Kidney glomerular epithelial cell (primary cell): ENCODE data around the gene GRXCR2.
"Not testable (repeated sequence)": the region's sequence is repeated elsewhere in the genome, so short reads cannot be mapped to it uniquely, and the experiment has no call there.

Experiments used
- DNase-seq: peaks from one replicate; lab custom pipeline; 2025; lab: John Stamatoyannopoulos, UW

The GRXCR2 gene

DNA sequence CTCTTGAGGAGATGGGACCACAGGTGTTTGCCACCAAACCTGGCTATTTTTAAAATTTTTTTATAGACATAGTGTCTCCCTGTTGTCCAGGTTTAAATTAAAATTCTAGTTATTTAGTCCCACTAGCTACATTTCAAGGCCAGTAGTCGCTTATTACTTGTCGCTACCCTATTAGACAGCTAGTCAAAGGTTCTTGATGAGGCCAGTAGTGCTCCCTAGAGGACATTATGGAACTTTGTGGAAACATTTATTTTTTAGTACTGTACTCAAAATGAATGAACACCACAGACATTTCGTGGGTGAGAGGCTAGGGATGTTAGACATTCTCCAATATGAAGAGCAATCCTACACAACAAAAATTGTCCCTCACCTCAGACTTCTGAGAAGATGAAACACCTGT is 14.4 kb upstream of the GRXCR2 start:
- no peak for DNase-seq

DNA sequence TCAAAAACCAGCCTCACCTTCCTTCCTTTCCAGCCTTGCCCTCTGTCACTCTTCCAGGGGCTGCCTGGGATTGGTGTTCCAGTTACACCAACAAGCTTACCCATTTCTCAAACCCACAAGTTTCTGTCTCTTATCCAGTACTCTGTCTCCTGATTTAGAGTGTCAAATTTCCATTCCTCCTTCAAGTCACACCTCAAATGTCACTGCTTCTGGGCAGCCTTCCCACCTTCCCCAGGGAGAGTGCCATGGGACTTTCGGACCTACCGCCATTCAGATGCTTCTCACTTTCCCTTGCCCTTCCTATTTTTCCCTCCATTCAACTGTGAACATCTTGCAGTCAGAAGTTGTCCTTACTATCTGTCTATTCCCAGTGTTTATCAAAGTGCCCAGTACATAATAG is 2.0 kb upstream of the GRXCR2 start:
- no peak for DNase-seq

DNA sequence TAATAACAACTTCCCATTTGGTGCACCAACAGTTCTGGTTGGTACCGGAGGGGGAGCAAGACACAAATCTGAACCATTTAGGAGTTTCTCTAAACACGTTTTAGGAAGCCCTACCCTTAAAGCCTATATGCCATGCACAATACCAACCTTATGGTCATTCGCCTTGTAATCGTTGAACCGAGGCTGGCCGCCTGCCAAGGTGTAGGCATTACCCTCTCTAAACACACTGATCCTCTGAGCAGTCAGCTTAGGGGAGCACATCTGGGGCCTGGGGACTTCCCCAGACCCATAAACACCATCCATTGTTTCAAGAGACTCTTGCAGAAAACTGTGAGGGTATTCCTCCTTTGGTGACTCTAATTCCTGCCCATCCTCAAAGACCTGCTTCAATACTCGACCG is 328 bp downstream of the GRXCR2 start:
- no peak for DNase-seq

DNA sequence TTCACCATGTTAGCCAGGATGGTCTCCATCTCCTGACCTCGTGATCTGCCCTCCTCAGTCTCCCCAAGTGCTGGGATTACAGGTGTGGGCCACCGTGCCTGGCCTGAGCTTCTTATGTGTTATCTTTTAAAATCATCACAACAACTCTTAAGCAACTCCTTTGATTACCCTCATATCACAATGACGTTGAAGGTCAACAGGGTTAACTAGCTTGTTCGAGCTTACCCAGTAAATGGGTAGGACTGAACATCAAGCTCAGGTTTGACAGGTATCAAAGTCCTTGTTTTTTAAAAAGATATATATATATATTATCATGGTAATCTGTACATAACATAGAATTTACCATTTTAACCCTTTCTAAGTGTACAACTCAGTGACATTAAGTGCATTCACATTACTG is 3.1 kb downstream of the GRXCR2 start:
- no peak for DNase-seq

DNA sequence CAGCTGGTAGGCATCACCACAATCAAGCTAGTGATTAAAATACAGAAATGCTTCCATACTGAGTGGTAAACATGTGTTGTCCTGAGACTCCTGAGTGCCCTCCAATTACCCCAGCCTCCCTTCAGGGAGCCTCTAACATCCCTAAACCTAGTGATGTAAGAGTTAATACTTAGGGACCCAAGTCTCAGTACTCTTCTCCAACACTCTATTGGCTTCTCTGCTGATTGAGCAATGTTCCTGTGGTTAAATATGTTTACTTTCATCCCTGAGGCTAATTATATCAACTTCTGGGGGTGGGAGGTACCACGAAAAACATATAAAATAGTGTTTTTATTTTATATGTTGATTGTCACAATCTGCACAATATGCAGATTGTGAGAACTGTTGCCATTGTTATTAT is 5.0 kb downstream of the GRXCR2 start:
- DNase-seq = no peak

DNA sequence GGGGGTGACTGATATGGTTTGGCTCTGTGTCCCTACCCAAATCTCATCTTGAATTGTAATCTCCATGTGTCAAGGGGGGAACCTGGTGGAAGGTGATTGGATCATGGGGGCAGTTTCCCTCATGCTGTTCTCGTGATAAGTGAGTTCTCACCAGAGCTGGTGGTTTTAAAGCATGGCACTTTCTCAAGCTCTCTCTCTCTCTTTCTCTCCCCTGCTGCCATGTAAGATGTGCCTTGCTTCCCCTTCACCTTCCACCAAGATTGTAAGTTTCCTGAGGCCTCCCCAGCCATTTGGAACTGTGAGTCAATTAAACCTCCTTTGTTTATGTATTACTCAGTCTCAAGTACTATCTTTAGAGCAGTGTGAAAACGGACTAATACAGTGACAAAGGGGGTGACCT is 8.4 kb downstream of the GRXCR2 start:
- DNase-seq = not testable (repeated sequence)

DNA sequence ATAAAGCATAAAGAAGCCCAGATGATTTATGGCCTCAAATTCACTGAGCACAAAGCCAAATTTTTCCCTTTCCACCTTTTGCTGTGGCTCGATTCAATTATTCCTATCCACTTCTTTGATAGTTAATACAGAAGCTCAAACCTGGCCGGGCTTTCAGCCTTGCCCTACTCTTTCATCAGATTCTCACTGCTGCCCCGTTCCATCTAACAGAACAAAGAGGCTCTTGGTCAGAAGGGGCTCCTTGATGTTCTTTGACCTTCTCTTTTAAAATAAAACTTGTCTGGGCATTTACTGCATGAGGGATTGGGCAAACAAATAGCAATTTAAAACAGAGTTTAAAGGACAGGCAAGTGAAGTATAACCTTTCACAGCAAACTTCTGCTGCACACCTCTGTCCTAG is 9.8 kb downstream of the GRXCR2 start:
- no peak for DNase-seq

DNA sequence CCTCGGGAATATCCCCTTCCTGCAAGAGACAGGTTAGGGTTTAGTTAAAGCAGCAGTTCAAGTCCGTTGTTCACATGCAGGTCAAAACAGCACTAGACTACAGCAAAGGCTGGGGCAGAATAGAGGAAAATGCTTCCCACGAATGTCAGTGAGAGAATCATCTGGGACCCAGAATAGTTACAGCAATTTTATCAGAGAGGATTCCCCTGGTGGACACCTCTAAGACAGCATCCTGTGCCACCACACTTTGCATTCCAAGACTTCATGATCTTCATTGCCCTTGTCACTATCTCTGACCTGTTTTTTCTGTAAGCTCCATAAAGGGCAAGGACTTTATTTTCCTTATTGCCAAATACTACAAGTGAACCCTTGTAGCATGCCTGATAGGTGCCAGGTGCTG is 12.9 kb downstream of the GRXCR2 start:
- DNase-seq = no peak

DNA sequence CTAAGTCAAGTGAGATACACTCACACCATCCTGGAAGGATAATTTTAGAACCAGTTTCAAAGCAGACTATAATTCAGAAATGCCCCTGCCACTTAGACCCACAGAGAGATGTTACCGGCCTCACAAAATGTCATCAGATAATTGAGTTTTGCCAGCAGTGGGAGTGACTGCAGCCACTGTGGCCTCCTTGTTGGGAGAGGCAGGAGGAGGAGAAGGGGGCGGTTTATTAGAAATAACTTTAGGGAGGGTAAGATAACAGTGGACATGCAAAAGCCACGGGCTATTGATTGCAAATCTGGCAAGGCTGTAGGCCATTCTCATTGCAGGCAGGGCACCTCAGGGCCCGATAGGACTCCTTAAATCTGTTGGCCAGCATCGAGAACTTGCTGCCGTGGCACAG is 13.4 kb downstream of the GRXCR2 start:
- no peak for DNase-seq

DNA sequence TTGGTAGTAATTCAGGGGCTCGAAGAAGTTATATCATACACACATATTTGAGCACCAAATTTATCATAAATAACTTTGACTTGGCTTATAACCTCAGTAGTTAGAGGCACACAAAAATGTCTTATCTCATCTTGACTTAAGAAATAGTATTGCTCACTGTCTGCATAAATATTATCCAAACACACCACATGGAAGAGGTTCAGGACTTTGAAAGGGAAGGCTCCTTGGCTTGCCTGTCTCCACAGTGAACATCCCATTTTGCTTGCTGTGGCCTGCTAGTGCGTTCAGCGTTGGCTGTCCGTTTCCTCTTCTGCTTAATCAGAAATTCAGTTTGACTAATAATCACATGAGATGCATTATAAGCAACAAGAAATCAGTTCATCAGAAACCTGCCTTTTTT is 13.9 kb downstream of the GRXCR2 start:
- DNase-seq = peak; percentile 29

DNA sequence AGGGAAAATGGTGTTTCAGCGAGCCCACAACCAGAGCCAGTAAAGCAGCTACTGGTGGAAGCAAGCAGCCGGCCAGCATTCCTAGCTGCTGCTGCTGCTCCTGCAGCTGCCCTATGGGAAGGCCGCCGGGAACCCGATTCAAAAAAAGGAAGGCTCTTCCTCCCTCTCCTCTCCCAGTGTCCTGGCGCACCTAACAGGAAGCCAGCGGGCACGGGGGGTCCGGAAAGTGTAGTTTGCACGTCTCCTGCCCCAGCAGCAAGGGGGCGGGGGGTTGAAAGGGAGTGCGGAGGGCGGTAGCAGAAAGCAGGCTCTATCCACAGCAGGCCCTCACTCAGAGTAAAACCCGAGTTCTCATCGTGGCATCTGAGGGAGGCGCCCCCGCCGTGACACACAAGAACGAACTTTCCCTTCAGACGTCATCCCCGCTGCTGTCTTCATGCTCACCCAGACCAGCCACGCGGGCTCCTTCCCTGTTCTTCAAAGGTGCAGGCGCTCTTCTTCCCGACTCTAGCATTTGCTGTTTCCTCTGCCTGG is 16.5 kb downstream of the GRXCR2 start:
- DNase-seq = peak; percentile 62

DNA sequence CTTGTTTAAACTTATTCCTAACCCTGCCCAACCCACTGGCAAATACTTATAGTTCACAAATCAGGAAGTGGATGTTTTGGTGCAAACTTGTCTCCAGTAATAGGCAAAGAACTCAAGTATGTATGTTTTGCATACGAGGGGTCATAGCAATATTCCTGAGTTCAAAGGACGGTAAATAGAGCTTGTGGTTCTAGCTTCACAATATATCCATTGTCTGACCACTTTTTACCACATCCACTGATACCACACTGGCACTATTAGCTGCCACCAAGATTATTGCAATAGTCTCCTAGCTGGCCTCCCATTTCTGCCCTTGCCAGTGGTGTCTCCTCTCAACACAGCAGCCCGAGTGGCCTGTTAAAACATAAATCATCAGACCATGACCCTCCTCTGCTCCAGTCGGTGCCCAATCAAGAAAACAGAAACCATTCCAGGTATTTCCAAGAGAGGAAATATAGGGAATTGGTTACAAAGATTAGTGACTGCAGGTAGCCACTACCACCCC is 17.0 kb downstream of the GRXCR2 start:
- no peak for DNase-seq

DNA sequence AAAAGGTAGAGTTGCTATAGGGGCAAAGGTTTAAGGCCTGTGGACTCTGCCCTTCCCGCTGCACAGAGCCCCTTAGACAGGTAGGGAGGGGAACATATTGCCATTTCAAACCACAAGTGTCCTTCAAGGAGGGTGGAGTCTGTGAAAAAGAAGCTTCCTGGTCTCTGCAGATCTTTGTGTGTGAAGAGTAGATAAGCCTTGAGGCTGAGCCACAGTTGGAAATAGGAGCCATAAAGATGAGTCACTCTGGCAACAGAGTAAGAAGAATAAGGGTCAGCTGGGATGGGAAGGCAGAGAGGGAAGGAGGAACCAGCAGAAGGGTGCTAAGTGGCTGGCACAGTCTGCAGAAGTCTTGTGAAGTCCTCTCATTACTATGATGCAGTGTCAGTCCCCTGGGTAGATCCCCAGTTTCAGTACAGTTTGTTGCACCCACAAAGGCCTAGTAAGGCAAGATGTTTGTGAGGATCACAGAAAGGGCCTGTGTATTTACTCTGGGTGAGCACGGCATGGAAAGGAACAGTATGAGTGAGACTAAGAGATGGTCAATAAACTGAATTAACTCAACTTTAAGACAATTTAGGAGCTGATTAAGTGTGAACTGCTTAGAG is 18.1 kb downstream of the GRXCR2 start:
- DNase-seq = peak; percentile 64

DNA sequence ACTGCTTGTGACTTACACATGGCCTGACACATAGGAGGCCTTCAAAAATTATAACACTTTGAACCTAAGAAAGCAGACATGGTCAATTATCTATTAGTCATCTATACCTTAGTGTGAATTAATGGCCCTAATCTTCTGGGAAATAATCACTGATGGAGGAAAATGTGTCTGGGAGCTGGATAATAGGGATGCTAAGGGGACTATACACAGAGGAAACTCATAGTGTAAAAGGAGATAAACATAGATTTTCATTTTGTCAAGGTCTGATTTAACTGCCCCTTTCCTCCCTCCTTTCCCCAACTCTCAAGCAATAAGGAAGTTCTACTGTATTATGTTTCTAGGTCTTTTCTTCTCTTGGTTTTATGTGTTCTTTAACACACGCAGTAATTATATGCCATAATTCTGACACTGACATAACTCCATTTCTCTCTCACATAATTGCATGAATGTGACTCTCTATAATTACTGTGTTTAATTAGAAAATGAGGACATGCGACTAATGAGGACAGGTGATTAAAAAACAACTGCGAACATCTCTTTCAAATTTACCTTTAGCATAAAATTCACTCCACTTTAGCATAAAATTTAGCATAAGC is 18.9 kb downstream of the GRXCR2 start:
- DNase-seq = no peak

DNA sequence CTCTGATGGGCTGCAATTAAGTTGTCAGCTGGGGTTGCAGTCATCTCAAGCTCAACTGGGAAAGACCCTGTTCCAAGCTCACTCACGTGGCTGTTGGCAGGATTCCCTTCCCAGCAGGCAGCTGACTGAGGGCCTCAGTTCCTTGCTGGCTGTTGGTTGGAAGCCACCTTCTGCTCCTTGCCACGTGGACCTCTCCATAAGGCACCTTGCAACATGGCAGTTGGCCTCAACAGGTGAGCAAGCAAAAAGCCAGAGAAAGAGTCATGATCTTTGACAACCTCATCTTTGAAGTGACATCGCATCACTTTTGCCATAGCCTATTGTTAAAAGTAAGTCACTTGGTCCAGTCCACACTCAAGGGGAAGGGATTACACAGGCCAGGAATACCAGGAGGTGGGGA is 19.8 kb downstream of the GRXCR2 start:
- no peak for DNase-seq

DNA sequence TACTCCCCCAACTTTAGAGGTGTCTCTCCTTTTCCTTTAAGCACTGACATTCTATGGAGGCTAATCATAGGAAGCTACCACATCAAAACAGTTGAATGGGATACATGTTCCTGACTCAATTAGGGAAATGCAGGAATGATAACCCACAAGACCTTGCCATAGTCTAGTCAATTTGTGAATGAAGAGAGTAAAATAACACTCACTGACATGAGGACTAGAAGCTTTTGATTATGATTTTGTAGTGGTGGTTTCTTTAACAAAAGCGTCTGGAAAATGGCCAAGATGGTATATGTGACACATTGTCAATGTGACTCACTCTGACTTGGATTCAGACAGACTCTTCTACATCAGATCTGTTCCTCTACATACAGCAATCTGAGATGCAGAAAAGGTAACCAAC is 24.0 kb downstream of the GRXCR2 start:
- no peak for DNase-seq

DNA sequence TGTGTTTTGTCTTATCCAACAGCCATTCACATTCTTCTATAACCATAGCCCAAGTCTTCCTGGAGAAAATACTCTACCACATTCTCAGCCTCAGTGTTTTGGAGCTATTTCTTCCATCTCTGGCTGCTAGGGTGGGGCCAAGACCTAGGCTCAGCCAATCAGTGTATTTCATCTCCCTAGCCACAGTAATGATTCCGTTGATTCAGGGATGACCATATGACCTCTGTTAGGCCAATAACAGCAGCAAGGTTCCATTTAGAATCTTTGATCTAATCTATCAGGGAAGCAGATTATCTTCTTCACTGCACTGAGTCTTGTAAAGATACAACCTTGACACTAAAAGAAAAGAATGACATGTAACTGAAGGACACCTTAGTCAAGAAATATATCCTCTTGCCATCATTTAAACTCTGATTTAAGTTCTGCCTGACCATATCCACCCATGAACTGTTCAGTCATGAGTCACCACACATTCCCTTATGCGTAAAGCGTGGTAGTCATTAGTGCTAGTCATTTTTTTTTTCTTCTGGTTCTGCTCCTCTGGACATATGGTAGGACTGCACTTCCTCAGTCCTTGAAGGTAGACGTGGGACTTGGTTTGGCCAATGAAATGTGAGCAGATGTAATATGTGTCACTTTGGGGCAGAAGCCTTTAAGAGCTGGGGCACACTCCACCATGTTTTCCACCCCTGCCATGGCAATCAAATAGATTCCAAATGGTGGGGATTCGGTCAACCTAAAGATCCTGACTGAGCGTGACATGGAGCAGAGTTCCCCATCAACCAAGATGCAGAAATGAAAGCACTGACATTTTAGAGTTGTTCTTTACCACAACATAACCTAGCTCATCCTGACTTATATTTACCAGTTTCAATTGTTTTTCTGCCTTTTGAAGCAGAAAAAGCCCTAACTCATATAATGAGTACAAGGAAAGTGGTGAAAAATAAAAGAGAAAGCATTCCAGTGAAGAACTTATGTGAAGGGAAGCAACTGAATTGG is 25.0 kb downstream of the GRXCR2 start:
- peak; percentile 34 for DNase-seq

DNA sequence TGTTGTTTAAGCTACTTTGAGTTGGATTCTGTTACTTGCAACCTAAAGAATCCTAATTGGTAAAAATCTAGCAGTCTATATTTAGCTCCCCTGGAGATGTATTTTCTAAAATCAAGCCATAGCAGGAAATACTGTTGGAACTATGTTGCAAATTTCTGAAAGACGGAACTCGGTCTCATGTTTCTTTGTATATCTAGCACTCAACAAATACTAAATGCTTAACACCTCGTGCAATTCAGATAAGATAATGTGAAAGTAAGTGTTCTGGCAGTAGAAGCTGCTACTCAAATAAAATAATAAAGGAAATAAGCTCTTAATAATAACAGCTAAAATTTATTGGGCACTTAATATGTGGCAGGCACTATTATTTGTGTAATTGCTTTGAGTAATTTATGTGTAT is 26.7 kb downstream of the GRXCR2 start:
- no peak for DNase-seq

DNA sequence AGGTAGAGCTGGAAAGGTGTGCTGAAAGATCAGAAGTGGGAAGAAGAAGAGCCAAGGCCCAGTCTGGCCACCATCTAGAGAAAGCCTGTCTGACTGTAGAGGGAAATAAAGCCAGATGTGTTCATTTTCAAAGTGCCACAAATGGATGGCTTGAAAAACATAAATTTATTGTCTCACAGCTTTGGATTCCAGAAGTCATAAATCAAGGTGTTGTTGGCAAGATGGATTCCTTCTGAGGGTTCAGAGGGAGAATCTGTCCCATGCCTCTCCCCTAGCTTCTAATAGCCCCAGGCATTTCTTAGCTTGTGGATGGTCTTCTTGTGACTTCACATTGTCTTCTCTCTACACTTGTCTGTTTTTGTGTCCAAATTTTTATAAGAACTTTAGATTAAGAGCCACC is 31.5 kb downstream of the GRXCR2 start:
- no peak for DNase-seq

DNA sequence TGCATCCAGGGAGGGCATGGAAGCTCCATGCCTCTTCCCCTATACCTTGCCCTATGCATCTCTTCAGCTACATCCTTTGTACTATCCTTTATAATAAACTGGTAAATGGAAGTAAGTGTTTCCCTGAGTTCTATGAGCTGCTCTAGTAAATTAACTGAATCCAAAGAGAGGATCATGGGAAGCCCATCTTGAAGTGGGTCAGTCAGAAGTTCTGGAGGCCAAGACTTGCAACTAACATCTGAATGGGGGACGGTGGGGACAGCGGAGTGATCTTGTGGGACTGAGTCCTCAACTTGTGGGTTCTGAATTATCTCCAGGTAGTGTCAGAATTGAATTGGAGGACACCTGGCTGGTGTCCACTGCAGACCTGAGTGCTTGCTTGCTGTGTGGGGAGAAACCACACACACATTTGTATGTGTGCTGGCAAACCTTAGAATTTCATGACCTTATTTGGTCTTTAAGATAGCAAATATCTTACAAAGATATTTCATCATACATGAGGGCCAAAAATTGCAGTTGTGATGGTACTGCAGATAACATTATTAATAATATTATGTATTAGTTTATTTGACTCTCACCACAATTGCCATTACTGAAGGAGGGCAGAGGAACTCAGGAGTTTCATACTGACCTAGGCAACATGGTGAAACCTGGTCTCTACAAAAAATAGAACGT is 32.2 kb downstream of the GRXCR2 start:
- no peak for DNase-seq

DNA sequence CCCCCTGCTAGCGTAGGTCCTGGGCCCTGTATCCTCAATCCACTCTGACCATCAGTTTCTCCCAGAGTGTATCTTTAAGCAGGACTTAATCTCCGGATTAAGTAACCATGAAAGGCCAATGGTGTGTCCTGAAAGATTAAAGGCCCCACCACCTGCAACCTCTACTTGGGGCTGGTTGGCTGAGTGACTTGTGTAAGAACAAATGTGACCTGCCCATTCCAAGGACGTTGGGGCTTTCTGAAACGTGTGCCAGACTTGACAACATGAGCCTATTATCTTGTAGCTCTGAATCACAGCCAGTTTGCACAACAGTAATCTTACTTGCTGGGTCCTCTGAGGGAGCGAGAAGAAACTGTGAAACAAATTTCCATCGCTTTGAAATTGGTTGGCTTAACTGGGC is 34.5 kb downstream of the GRXCR2 start:
- no peak for DNase-seq

DNA sequence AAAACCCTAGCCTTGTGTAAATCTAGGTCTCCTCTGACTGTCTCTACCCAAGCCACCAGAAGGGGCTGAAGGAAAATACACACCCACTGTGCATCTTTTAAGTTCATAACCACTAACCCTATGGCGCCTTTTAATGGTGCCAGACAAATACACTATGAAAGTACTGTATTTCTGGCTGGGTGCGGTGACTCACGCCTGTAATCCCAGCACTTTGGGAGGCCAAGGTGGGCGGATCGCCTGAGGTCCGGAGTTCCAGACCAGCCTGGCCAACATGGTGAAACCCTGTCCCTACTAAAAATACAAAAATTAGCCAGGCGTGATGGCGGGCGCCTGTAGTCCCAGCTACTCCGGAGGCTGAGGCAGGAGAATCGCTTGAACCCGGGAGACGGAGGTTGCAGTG is 36.6 kb downstream of the GRXCR2 start:
- not testable (repeated sequence) for DNase-seq
